DMS79 treated with DMSO at 0.1 percent for 48 hours (cell line): ENCODE results near the gene TEAD1.

ENCODE experiments used
- DNase-seq: peaks from one replicate; lab custom pipeline; 2025; lab: John Stamatoyannopoulos, UW

Gene TEAD1

DNA sequence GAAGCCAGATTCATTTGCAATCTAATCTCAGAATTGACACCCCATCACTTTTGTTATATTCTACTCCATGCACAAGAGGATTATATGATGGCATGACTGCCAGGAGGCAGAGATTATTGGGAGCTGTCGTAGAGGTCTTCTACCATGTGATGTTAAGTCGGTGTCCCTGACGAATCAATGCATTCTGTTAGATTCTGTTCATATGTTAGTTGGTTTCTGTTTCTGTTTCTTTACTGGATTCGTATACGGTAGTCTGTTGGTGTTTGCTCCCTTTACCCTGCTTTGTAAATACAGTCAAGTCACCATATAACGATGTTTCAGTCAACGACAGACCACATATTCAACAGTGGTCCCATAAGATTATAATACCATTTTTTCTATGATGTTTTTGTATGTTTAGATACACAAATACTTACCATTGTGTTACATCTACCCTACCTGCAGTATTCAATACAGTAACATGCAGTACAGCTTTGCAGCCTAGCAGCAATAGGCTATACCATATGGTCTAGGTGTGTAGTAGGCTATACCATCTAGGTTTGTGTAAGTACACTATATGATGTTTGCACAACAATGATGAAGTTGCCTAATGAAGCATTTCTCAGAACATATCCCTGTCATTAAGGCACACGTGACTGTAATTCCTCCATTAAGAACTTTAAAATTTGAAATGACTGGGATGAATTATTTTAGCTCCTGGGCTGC lies 312.1 kb downstream of the TEAD1 start:
- DNase-seq = no peak

DNA sequence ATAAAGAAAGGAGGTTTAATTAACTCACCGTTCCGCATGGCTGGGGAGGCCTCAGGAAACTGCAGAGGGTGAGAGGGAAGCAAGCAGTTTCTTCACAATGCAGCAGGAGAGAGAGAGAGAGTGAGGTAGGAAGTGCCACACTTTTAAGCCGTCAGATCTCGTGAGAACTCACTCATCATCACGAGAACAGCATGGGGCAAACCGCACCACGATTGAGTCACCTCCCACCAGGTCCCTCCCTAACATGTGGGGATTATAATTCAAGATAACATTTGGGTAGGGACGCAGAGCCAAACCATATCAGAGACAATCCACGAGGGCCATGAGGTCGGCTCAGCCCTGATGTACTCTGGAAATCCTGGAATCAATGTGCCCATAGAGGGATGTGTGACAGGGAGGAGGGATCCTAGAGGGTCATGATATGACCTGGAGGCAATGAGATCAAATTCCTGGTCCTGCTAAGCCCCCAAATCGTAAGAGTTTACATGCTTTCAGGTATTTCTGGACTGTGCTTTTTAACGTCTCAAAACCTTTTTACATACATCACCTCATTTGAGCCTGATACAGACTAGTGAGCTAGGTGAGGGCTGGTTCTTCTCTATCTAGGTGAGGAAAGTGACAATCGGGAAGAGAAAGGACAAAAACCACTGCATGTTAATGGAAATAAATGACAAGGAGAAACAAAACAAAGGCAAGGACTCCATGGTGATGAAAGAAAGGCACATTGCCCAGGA lies 315.4 kb downstream of the TEAD1 start:
- DNase-seq = peak; percentile 28

DNA sequence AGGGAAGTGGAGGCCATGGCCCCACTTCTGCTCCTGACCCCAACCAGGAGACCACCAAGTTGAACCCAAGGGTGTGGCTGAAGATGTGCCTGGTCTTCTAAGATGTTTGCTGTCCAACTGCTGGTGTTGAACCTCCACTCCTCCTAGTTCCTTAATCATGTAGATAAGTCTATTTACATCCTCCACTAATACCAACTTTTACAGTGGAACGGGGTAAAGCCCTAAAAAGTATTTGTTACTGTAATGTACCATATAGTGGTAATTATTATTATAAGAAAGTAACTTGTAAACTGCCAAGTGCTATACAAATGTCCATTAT lies 315.9 kb downstream of the TEAD1 start:
- DNase-seq = no peak

DNA sequence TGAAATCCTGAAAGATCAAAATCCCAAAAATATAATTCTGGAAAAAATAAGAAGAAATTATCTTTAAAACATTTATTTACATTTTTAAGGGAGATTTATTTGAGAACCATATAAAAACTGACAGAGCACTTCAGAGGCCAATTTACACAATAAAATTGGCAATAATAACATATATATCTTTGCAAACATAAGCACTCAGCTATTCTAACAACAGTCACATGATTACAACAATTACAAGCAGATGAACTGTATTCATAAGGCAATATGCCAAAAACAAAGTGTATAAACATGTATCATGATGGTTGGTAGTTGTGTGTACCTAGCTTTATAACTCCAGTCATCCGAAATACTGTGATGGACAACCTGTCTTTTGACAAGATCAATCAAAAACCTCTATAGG lies 317.2 kb downstream of the TEAD1 start:
- no peak for DNase-seq

DNA sequence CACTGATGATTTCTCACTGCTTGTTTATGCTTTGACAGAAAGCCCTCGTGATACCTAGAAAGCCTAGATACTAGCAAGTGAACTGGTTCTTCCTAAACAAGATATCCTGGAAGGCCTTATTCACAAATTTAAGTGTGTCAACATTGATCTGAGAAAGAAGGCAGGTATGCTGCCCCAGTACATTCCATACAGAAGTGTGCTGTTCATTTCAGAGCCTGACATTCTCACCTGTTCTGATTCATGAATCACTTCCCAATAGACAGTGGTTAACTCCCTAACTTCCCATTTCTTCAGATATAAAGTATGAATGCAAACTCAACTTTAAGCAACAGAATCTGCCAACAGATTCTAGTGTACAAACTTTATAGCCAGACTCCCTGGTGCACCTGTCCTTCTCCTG lies 319.4 kb downstream of the TEAD1 start:
- no peak for DNase-seq
